Measurements from ENCODE around the gene CCDC85A. TPM values are rescaled to one million over a fixed set of nuclear protein-coding genes. Genes with fewer than 3 reads are reported as not detected.

Gene CCDC85A
- total RNA-seq, 1 donor from 2014 or later, result 2.2 TPM

DNA sequence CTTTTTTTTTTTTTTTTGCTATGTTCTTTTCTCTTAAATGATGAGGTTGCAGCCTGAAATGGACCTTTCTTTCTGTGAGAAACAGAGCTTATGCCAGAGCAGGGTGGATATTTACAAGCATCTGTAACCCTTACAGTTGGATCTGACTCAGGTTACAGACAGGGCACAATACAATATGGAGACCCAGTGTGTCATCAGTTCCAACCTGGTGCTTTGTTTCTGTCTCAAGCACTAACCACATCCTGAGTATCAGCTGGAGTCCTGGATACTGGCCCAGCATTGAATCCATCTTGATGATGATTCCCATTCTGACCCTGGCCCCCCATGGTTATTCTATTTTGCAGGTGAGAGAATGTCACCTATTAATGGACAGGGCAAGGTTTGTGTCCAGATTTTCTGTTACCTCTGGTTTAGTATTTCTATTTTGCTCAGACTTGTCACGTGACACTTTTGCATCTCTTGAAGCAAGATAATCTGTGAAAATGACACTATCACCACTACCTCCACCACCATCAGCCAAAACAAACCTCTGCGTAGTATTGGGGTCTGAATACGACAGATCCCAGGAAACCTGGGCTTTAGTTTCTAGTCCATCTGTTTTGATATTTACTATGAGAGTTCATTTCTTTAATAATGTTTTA lies 174.0 kb downstream of the CCDC85A start:
- H3K27me3 Mint-ChIP-seq (ENCODE audit: low read depth), result no peaks in the 10 kb centered on the region
- H3K27ac Mint-ChIP-seq, result no peak overlapping the region
- peaks cover 4% of the 10 kb centered on the region for H3K4me1 Mint-ChIP-seq
- H3K9me3 Mint-ChIP-seq, result peaks cover 6% of the 10 kb centered on the region
- no peak for DNase-seq (ENCODE audit: low spot score in 2 of 2, unreplicated experiment in 2 of 2)
- no peak for TF ChIP-seq CTCF (IDR thresholded peaks at IDR 0.05; ENCODE audit: unreplicated experiment)
- no peak overlapping the region for H3K4me3 Mint-ChIP-seq
- no peaks in the 10 kb centered on the region for H3K36me3 Mint-ChIP-seq

- Mint-ChIP-seq H3K36me3 (no peaks in the 10 kb centered on the region), H3K4me1 (peaks cover 14% of the 10 kb centered on the region), H3K27me3 (ENCODE audit: low read depth) (no peaks in the 10 kb centered on the region), H3K9me3 (peaks cover 6% of the 10 kb centered on the region), H3K4me3 (no peak overlapping the region), H3K27ac (no peak overlapping the region)
- DNase-seq (ENCODE audit: low spot score in 2 of 2, unreplicated experiment in 2 of 2), result no peak
- no peak for TF ChIP-seq CTCF (IDR thresholded peaks at IDR 0.05; ENCODE audit: unreplicated experiment)
Observed at GRCh38 chr2:56361844-56362243, 178.1 kb downstream of the CCDC85A start.

- no peaks in the 10 kb centered on the region for H3K27me3 Mint-ChIP-seq (ENCODE audit: low read depth)
- H3K36me3 Mint-ChIP-seq, result no peaks in the 10 kb centered on the region
- H3K4me3 Mint-ChIP-seq, result no peak overlapping the region
- no peak for DNase-seq (ENCODE audit: low spot score in 2 of 2, unreplicated experiment in 2 of 2)
- H3K27ac Mint-ChIP-seq, result no peak overlapping the region
- peaks cover 14% of the 10 kb centered on the region for H3K4me1 Mint-ChIP-seq
- H3K9me3 Mint-ChIP-seq, result peaks cover 10% of the 10 kb centered on the region
- no peak for TF ChIP-seq CTCF (IDR thresholded peaks at IDR 0.05; ENCODE audit: unreplicated experiment)
Observed at GRCh38 chr2:56364902-56365301, 181.1 kb downstream of the CCDC85A start.

DNA sequence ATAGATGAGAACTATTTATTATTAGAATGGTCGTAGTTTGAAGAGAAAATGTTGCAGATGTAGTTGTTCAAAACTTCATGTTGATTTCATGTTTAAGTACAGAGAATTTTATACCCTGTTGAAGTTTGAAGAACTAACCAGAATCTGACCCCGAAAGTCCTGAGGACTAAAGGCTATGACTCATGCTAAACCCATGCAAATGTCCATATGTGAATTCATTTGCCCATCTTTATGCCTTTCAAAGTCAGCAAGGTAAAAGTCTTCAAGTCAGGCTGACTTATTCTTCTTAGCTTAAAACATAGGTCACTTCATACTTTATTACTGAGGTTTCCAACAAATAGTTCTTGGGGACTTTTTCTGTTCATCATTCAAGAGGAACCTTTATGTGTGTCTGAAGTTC lies 185.5 kb downstream of the CCDC85A start:
- Mint-ChIP-seq H3K4me3 (no peak overlapping the region), H3K27ac (no peak overlapping the region), H3K36me3 (no peaks in the 10 kb centered on the region), H3K27me3 (ENCODE audit: low read depth) (no peaks in the 10 kb centered on the region), H3K9me3 (peaks cover 4% of the 10 kb centered on the region), H3K4me1 (peaks cover 8% of the 10 kb centered on the region)
- no peak for TF ChIP-seq CTCF (IDR thresholded peaks at IDR 0.05; ENCODE audit: unreplicated experiment)
- DNase-seq (ENCODE audit: low spot score in 2 of 2, unreplicated experiment in 2 of 2), result no peak

DNA sequence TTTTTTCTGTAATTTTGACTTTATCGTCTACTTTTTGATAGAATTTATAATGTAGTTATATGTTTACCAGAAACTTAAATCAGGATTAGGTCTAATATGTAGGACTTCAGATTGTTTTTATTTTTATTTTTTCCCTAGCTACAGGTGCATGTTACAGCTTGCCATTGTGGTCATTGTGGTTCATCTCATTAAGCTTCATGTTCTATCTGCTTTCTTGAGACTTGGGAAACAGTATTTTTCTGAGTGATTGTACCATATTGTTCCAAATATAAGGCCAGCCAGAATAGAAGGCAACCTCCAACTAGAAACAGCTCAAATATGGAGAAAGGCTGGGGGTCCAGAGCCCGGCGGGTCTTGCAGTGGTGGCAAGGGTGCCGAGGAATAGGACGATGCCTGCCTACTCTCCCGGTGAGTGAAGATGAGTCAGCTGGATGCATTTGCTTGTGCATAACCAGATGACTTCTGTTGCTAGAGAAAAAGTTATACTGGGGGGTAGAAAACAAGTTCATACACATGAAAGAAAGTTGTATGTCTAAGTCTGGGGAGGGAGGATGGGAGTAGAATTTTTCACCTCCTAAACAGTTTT lies 188.4 kb downstream of the CCDC85A start:
- Mint-ChIP-seq H3K9me3 (peaks cover 4% of the 10 kb centered on the region), H3K27me3 (ENCODE audit: low read depth) (no peaks in the 10 kb centered on the region), H3K4me3 (no peak overlapping the region), H3K36me3 (no peaks in the 10 kb centered on the region), H3K27ac (no peak overlapping the region), H3K4me1 (peaks cover 8% of the 10 kb centered on the region)
- no peak for DNase-seq (ENCODE audit: low spot score in 2 of 2, unreplicated experiment in 2 of 2)
- no peak for TF ChIP-seq CTCF (IDR thresholded peaks at IDR 0.05; ENCODE audit: unreplicated experiment)
